WERI-Rb-1 (cell line): ENCODE results near the gene NELL1.

Source experiments
- DNase-seq: peaks from one replicate; pipeline ENCODE4 v3.0.0-alpha.2; 2020
- H3K27ac ChIP-seq: fragments of 250-450 bp; sonication (Bioruptor Pico); 2 replicates; pipeline ENCODE4 v1.5.1; 2020; ENCODE audit warnings: mild to moderate bottlenecking, moderate library complexity
- H3K27me3 ChIP-seq: fragments of 250-450 bp; sonication (Bioruptor Pico); 2 replicates; pipeline ENCODE4 v1.5.1; 2021; ENCODE audit warnings: mild to moderate bottlenecking, low read depth, moderate library complexity; ENCODE audit not compliant: insufficient read depth, severe bottlenecking
- H3K36me3 ChIP-seq: fragments of 250-450 bp; sonication (Bioruptor Pico); 2 replicates; pipeline ENCODE4 v1.5.1; 2020; ENCODE audit warnings: mild to moderate bottlenecking, moderate library complexity
- H3K4me3 ChIP-seq: 2 replicates; pipeline ENCODE4 v1.5.1; 2011; ENCODE audit warnings: low read depth, mild to moderate bottlenecking, control low read depth, low read length
- H3K9me3 ChIP-seq: fragments of 250-450 bp; sonication (Bioruptor Pico); 2 replicates; pipeline ENCODE4 v1.5.1; 2021; ENCODE audit warnings: mild to moderate bottlenecking, moderate library complexity; ENCODE audit not compliant: severe bottlenecking
- TF ChIP-seq, protein P1 (sequence below): IDR thresholded peaks from 2 replicates; pipeline ENCODE4 v1.5.1; 2011; ENCODE audit warnings: low read depth, mild to moderate bottlenecking, control low read depth, inconsistent platforms, low read length

NELL1 gene

DNA sequence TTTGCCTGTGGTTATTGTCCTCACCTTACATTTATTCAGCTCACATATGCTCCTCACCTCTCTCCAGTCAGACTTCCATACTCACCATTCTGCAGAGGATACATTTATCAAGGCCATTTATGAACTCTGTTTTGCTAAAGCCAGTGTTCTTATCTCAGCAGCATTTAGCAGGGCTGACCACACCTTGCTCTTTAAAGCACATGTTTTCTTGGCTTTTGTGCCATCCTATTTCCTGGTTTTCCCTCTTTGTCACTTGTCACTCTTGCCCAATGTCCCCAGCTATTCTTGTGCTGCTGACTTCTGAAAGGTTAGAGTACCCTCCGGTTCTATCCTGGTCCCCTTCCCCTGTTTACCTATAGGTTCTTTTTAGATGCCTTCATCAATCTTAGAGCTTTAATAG lies 446.6 kb downstream of the NELL1 start:
- DNase-seq: no peak

DNA sequence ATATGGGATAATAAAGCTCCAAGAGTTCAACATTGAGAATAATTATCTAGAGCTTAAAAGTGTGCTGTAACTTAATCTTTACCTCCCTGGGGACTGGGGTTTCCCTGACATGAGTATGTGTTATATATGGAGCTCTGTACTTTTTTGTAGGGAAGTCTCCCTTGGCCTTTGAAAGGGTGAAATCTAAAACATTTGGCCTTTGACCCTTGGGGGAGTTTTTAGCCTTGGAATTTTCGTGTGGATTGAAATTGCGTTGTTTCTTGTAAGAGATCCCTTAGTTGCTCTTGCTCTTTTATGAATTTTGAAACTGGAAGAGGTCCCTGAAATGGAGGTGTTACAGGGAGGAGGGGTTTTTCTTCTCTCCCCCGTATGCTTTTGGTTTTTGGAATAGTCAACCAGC lies 450.0 kb downstream of the NELL1 start:
- DNase-seq: no peak
- Histone ChIP-seq H3K36me3 (no peaks in the 10 kb centered on the region), H3K27ac (no peak overlapping the region), H3K9me3 (no peaks in the 10 kb centered on the region), H3K27me3 (no peaks in the 10 kb centered on the region), H3K4me3 (no peak overlapping the region)
- TF ChIP-seq, protein P1, sequence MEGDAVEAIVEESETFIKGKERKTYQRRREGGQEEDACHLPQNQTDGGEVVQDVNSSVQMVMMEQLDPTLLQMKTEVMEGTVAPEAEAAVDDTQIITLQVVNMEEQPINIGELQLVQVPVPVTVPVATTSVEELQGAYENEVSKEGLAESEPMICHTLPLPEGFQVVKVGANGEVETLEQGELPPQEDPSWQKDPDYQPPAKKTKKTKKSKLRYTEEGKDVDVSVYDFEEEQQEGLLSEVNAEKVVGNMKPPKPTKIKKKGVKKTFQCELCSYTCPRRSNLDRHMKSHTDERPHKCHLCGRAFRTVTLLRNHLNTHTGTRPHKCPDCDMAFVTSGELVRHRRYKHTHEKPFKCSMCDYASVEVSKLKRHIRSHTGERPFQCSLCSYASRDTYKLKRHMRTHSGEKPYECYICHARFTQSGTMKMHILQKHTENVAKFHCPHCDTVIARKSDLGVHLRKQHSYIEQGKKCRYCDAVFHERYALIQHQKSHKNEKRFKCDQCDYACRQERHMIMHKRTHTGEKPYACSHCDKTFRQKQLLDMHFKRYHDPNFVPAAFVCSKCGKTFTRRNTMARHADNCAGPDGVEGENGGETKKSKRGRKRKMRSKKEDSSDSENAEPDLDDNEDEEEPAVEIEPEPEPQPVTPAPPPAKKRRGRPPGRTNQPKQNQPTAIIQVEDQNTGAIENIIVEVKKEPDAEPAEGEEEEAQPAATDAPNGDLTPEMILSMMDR: no peak

More for the DNA sequence above, 446.6 kb downstream of the NELL1 start:
- Histone ChIP-seq H3K36me3 (no peaks in the 10 kb centered on the region), H3K27ac (no peak overlapping the region), H3K27me3 (no peaks in the 10 kb centered on the region), H3K9me3 (no peaks in the 10 kb centered on the region), H3K4me3 (no peak overlapping the region)
- TF ChIP-seq, protein P1: no peak

DNA sequence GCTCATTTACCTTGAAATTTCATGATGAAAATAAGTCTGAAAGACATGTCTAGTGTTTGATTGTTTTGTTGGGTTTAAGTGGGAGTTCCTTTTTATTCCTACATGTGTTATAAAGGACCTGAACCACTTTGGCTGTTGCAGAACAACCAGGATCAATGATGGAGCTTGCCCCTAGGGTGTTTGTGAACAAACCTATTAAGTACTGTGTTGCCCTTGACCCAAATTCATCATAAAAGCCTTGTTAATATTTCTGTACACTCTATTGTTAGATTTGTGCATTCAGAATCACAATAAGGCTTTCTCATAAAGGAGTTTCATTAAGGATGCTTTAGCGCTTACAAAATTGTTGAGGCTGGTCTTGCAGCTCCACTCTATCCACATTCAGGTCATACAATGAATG lies 452.6 kb downstream of the NELL1 start:
- H3K36me3 ChIP-seq: no peaks in the 10 kb centered on the region
- no peak overlapping the region for H3K4me3 ChIP-seq
- H3K27me3 ChIP-seq: no peaks in the 10 kb centered on the region
- H3K27ac ChIP-seq: no peak overlapping the region
- TF ChIP-seq, protein P1: no peak
- no peaks in the 10 kb centered on the region for H3K9me3 ChIP-seq
- no peak for DNase-seq

DNA sequence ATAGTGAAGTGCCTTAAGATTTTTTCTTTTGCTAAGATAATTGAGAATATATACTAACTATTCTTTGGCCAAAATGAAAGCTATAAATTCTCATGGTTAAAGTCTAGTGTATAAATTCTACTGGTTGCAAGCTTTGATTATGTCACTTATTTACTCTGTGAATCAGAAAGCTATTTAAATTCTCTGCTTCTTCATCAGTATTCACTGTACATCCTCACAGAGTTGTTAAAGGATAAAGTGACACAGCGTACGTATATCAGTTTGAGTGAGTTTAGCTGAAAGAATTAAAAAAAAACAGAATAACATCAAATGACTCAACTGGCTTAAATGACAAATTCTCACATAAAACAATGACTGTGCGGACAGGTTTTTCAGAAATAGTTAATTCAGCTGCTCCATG lies 453.1 kb downstream of the NELL1 start:
- Histone ChIP-seq H3K27ac (no peak overlapping the region), H3K27me3 (no peaks in the 10 kb centered on the region), H3K4me3 (no peak overlapping the region), H3K9me3 (no peaks in the 10 kb centered on the region), H3K36me3 (no peaks in the 10 kb centered on the region)
- DNase-seq: no peak
- TF ChIP-seq, protein P1: no peak

DNA sequence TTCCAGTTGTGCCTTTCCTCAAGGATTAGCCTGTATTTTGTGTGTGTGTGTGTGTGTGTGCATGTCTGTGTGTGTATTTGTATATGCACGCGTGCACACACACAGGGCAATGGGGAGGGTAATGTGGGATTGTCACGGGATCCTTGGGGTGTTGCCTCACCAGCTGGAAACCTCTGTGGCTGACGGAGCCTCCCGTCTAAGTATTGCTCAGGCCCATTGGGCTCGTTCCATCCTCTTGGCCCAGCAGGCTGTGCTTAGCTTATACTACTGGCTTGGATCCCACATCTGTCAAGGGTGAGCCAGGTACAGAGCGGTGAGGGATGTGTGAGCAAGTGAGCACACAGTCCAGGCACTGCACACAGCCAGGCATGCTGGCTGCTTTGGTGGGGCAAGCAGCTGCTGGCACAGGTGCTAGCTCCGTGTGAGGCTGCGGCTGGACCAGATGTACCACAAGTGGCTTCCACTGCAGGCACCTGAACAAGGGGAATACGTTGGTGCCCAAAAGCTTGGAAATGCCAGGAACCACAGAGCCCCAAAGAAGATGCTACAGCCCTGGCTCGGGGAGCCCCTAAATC lies 462.8 kb downstream of the NELL1 start:
- TF ChIP-seq, protein P1: no peak
- H3K9me3 ChIP-seq: no peaks in the 10 kb centered on the region
- no peak for DNase-seq
- no peaks in the 10 kb centered on the region for H3K27me3 ChIP-seq
- H3K36me3 ChIP-seq: no peaks in the 10 kb centered on the region
- no peak overlapping the region for H3K27ac ChIP-seq
- no peak overlapping the region for H3K4me3 ChIP-seq

DNA sequence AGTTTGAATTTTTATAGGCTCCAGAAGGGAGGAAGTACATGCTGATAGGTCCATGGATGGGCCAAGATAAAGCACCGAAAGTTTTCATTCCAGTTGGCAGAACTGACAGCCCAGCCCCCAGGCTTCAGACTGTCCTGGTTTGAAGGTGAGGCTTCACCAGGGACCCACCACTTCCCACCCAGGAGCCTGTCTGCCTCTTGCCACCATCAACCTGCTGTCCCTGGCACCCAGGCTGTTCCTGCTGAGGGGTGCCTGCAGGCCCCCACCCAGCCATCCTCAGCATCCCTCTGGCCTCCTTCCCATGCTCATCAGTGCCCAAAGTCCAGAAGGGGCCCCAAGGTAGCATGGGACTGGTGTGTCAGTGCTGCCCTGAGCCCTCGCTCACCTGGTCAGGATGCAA lies 463.9 kb downstream of the NELL1 start:
- H3K36me3 ChIP-seq: no peaks in the 10 kb centered on the region
- no peaks in the 10 kb centered on the region for H3K9me3 ChIP-seq
- H3K27ac ChIP-seq: no peak overlapping the region
- no peak overlapping the region for H3K4me3 ChIP-seq
- H3K27me3 ChIP-seq: no peaks in the 10 kb centered on the region
- TF ChIP-seq, protein P1: no peak
- DNase-seq: no peak
